Neural cell (in vitro differentiated cells): ENCODE measurements around the gene ZNF211. TPM values are rescaled to one million over a fixed set of nuclear protein-coding genes. Genes with fewer than 3 reads are reported as not detected.

Experiments
- H2AFZ ChIP-seq: fragments of 200-600, 300-800 bp; sonication (generic), shearing (Covaris generic); 2 replicates; pipeline ENCODE4 v1.6.0; 2014; ENCODE audit warnings: low read depth, mild to moderate bottlenecking, antibody characterized with exemption, low read length, moderate library complexity
- H3F3A ChIP-seq: fragments of 200-600 bp; shearing (Covaris generic); 2 replicates; pipeline ENCODE4 v1.6.1; 2016; ENCODE audit warnings: mild to moderate bottlenecking, moderate library complexity, mixed read lengths, antibody characterized with exemption, low read length; ENCODE audit not compliant: insufficient read depth, poor library complexity, severe bottlenecking
- H3K27ac ChIP-seq: fragments of 200-600, 300-800 bp; sonication (generic), shearing (Covaris generic); 2 replicates; pipeline ENCODE4 v1.5.1; 2014; ENCODE audit warnings: mild to moderate bottlenecking, low read length, moderate library complexity
- H3K27me3 ChIP-seq: fragments of 300-800, 200-600 bp; sonication (generic), shearing (Covaris generic); 2 replicates; pipeline ENCODE4 v1.6.0; 2014; ENCODE audit warnings: mild to moderate bottlenecking, low read depth, low read length, moderate library complexity; ENCODE audit not compliant: insufficient read depth
- H3K36me3 ChIP-seq: fragments of 300-800, 200-600 bp; sonication (generic), shearing (Covaris generic); 2 replicates; pipeline ENCODE4 v1.5.1; 2014; ENCODE audit warnings: mild to moderate bottlenecking, antibody characterized with exemption, low read length, moderate library complexity; ENCODE audit not compliant: insufficient read depth
- H3K4me2 ChIP-seq: fragments of 300-800, 200-600 bp; sonication (generic), shearing (Covaris generic); 2 replicates; pipeline ENCODE4 v1.6.0; 2014; ENCODE audit warnings: mild to moderate bottlenecking, low read length
- H3K4me3 ChIP-seq: fragments of 300-800, 200-600 bp; sonication (generic), shearing (Covaris generic); 2 replicates; pipeline ENCODE4 v1.5.1; 2014; ENCODE audit warnings: mild to moderate bottlenecking, low read length, moderate library complexity
- H3K79me2 ChIP-seq: fragments of 200-600 bp; shearing (Covaris generic); replicated peaks from 2 replicates; pipeline ENCODE4 v1.6.0; 2014; ENCODE audit warnings: mild to moderate bottlenecking, low read length, moderate library complexity; ENCODE audit not compliant: insufficient read depth
- H3K9ac ChIP-seq: fragments of 300-800, 200-600 bp; sonication (generic), shearing (Covaris generic); 2 replicates; pipeline ENCODE4 v1.6.1; 2016; ENCODE audit warnings: mild to moderate bottlenecking, low read length, mixed read lengths
- H3K9me2 ChIP-seq: fragments of 200-600 bp; shearing (Covaris generic); 2 replicates; pipeline ENCODE4 v1.6.1; 2016; ENCODE audit warnings: mild to moderate bottlenecking, low read length, mixed read lengths; ENCODE audit not compliant: insufficient read depth
- H3K9me3 ChIP-seq: fragments of 200-600, 300-800 bp; sonication (generic), shearing (Covaris generic); 2 replicates; pipeline ENCODE4 v1.6.1; 2016; ENCODE audit warnings: mild to moderate bottlenecking, mixed run types, low read length, moderate library complexity, mixed read lengths
- H4K20me1 ChIP-seq: fragments of 200-600 bp; shearing (Covaris generic); 2 replicates; pipeline ENCODE4 v1.6.1; 2016; ENCODE audit warnings: mild to moderate bottlenecking, mixed run types; ENCODE audit not compliant: insufficient read depth
- CTCF ChIP-seq: fragments of 450-650 bp; IDR thresholded peaks from 2 replicates; pipeline ENCODE4 v1.5.1; 2014; ENCODE audit warnings: antibody characterized with exemption, mild to moderate bottlenecking, moderate library complexity; ENCODE audit not compliant: poor library complexity, severe bottlenecking
- EP300 ChIP-seq: fragments of 450-650 bp; conservative IDR thresholded peaks from 2 replicates; pipeline ENCODE4 v1.6.1; 2014; ENCODE audit warnings: antibody characterized with exemption, mild to moderate bottlenecking, moderate library complexity; ENCODE audit not compliant: poor library complexity, severe bottlenecking
- EZH2 ChIP-seq: fragments of 200-600, 300-800 bp; shearing (Covaris generic), sonication (generic); IDR thresholded peaks from 2 replicates; pipeline ENCODE4 v1.6.1; 2014; ENCODE audit warnings: antibody characterized with exemption, low read length, borderline replicate concordance, mild to moderate bottlenecking; ENCODE audit not compliant: insufficient read depth, poor library complexity, severe bottlenecking
- MXI1 ChIP-seq: fragments of 450-650 bp; conservative IDR thresholded peaks from 2 replicates; pipeline ENCODE4 v1.6.1; 2014; ENCODE audit warnings: antibody characterized with exemption, mild to moderate bottlenecking; ENCODE audit not compliant: poor library complexity, severe bottlenecking
- POLR2AphosphoS5 ChIP-seq: IDR thresholded peaks from 2 replicates; pipeline ENCODE4 v1.6.1; 2012
- RAD21 ChIP-seq: fragments of 450-650 bp; conservative IDR thresholded peaks from 2 replicates; pipeline ENCODE4 v1.6.1; 2014; ENCODE audit warnings: antibody characterized with exemption, mild to moderate bottlenecking, moderate library complexity
- REST ChIP-seq: IDR thresholded peaks from 2 replicates; pipeline ENCODE4 v1.6.1; 2012; ENCODE audit warnings: borderline replicate concordance
- SMC3 ChIP-seq: fragments of 450-650 bp; conservative IDR thresholded peaks from 2 replicates; pipeline ENCODE4 v1.6.1; 2014; ENCODE audit warnings: antibody characterized with exemption, mild to moderate bottlenecking, moderate library complexity; ENCODE audit not compliant: poor library complexity
- TAF1 ChIP-seq: IDR thresholded peaks from 2 replicates; pipeline ENCODE4 v1.6.1; 2012; ENCODE audit warnings: low read depth
- polyA plus RNA-seq: library from polyadenylated mRNA; depleted of rRNA; stranded (reverse); fragments of >200 nt; gene quantifications from 2 replicates; pipeline ENCODE4 v1.2.3, GENCODE V29; 2014

Gene ZNF211
- polyA plus RNA-seq, 1 donor from 2014 or later, result 47.6 TPM

- no peaks in the 10 kb centered on the region for H3K36me3 ChIP-seq
- no peaks in the 10 kb centered on the region for H4K20me1 ChIP-seq
- H3K9ac ChIP-seq, result no peak overlapping the region
- H3K9me2 ChIP-seq, result no peaks in the 10 kb centered on the region
- H3K9me3 ChIP-seq, result no peaks in the 10 kb centered on the region
- no peak overlapping the region for H3K4me2 ChIP-seq
- no peaks in the 10 kb centered on the region for H3F3A ChIP-seq
- no peaks in the 10 kb centered on the region for H3K27me3 ChIP-seq
- no peak overlapping the region for H2AFZ ChIP-seq
- no peak overlapping the region for H3K27ac ChIP-seq
- H3K79me2 ChIP-seq, result no peaks in the 10 kb centered on the region
- no peak for TF ChIP-seq SMC3
- TF ChIP-seq RAD21, result no peak
- TF ChIP-seq REST, result no peak
- TF ChIP-seq POLR2AphosphoS5, result no peak
- TF ChIP-seq CTCF, result no peak
- TF ChIP-seq EP300, result no peak
- no peak overlapping the region for H3K4me3 ChIP-seq
These were observed 18.7 kb downstream of the ZNF211 start for GRCh38 chr19:57651654-57651996.

GRCh38 chr19:57653689-57654088 is 20.7 kb downstream of the ZNF211 start:
- H3K36me3 ChIP-seq, result no peaks in the 10 kb centered on the region
- H3K27ac ChIP-seq, result no peak overlapping the region
- H3K79me2 ChIP-seq, result no peaks in the 10 kb centered on the region
- H2AFZ ChIP-seq, result no peak overlapping the region
- no peak overlapping the region for H3K4me2 ChIP-seq
- no peak overlapping the region for H3K4me3 ChIP-seq
- no peaks in the 10 kb centered on the region for H4K20me1 ChIP-seq
- no peaks in the 10 kb centered on the region for H3F3A ChIP-seq
- H3K27me3 ChIP-seq, result no peaks in the 10 kb centered on the region
- no peaks in the 10 kb centered on the region for H3K9me3 ChIP-seq
- no peaks in the 10 kb centered on the region for H3K9me2 ChIP-seq
- TF ChIP-seq EP300, result no peak
- TF ChIP-seq SMC3, result no peak
- no peak for TF ChIP-seq TAF1
- no peak for TF ChIP-seq CTCF
- TF ChIP-seq POLR2AphosphoS5, result no peak
- TF ChIP-seq REST, result no peak
- TF ChIP-seq MXI1, result no peak
- TF ChIP-seq EZH2, result no peak
- no peak for TF ChIP-seq RAD21
- no peak overlapping the region for H3K9ac ChIP-seq
